Transverse colon (tissue), 4 donors: ENCODE measurements around the gene NMBR.
"Not testable (repeated sequence)": the region's sequence is repeated elsewhere in the genome, so short reads cannot be mapped to it uniquely, and the experiment has no call there.

Source experiments
- CTCF ChIP-seq, 5 experiments: fragments of 200-600 bp in 3 of 5; fragments of 450-650 bp in 2 of 5; sonication (generic) in 3 of 5; IDR thresholded peaks; 1 replicate in 2 of 5; 2 replicates in 3 of 5; pipeline ENCODE4 v1.5.1; 2016 to 2017; ENCODE audit warnings: antibody characterized with exemption in 5 of 5, inconsistent platforms in 3 of 5, mild to moderate bottlenecking in 2 of 5, moderate library complexity in 1 of 5
- POLR2A ChIP-seq: fragments of 450-650 bp; IDR thresholded peaks from one replicate; pipeline ENCODE4 v1.6.1; 2016; ENCODE audit warnings: antibody characterized with exemption, mild to moderate bottlenecking, moderate library complexity
- POLR2AphosphoS5 ChIP-seq, 3 donors: sonication (generic); formaldehyde crosslinking; IDR thresholded peaks; one replicate each; pipeline ENCODE4 v1.6.1; 2016; ENCODE audit warnings: antibody characterized with exemption in 3 of 3

- TF ChIP-seq CTCF (IDR thresholded peaks at IDR 0.05), result peak in 1 of 5 experiments; percentile 9
- not testable (repeated sequence) for TF ChIP-seq POLR2AphosphoS5 (IDR thresholded peaks at IDR 0.05); POLR2A
Measured at GRCh38 chr6:142188341-142188740, 41.4 kb upstream of the NMBR start.
